Measurements from ENCODE around the gene RPIA. TPM values are rescaled to one million over a fixed set of nuclear protein-coding genes. Genes with fewer than 3 reads are reported as not detected.

Gene RPIA
- polyA plus RNA-seq, 3 donors: 12.4 to 23.1 (median 17.9) TPM

DNA sequence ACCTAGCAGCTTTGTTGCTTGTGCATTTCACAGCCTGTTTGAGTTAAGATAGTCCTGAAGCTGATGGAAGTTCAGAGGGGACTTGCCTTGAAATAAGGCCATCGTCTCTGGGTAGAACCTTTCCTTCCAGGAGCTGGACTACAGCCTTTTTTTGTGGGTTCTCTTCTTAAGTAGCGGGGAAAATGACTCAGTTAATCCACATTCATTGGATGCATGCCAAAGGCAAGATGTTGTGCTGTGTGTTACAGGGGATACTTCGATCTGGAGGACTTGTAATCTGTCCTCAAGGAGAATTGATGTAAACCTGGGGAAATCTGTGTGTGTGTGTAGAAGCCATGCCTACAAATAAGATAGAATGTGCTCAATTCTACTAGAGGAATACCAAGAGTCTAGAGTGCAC is 46.8 kb downstream of the RPIA start:
- H3K27me3 ChIP-seq (ENCODE audit: control insufficient read depth in 2 of 2, insufficient read depth in 2 of 2, low read length in 2 of 2): no peaks in the 10 kb centered on the region
- Mint-ChIP-seq H3K4me3 (no peak overlapping the region), H3K36me3 (peaks cover 70 to 77% of the 10 kb centered on the region in 2 donors), H3K4me1 (no peaks in the 10 kb centered on the region), H3K27ac (peak overlapping the region in 1 of 7 donors; percentile 55), H3K27me3 (ENCODE audit: low read depth in 3 of 3) (peaks cover 0 to 2% (median 0%) of the 10 kb centered on the region in 3 donors), H3K9me3 (peaks cover 0 to 3% (median under 1%) of the 10 kb centered on the region in 7 donors)
- H3K9ac ChIP-seq (ENCODE audit: insufficient read depth, low read length, poor library complexity, severe bottlenecking): no peak overlapping the region
- H3K27ac ChIP-seq (ENCODE audit: low read depth in 1 of 2, low read length in 2 of 2): no peak overlapping the region
- no peak for TF ChIP-seq CTCF (IDR thresholded peaks at IDR 0.05)
- H3K4me3 ChIP-seq (replicated peaks in 1 of 3; ENCODE audit: low read depth in 2 of 3, low read length in 3 of 3): no peak overlapping the region
- H3K4me2 ChIP-seq (replicated peaks; ENCODE audit: extremely low read depth, low read length, poor library complexity, severe bottlenecking): no peak overlapping the region
- H3K4me1 ChIP-seq (ENCODE audit: control insufficient read depth in 1 of 2, insufficient read depth in 2 of 2, low read length in 2 of 2): no peaks in the 10 kb centered on the region
- peaks cover 41 to 90% of the 10 kb centered on the region in 2 donors for H3K36me3 ChIP-seq (replicated peaks in 1 of 2; ENCODE audit: control insufficient read depth in 1 of 2, insufficient read depth in 2 of 2, low read length in 2 of 2)
- no peak for DNase-seq
- WGBS (ENCODE audit: insufficient coverage): 80% methylated on average over 1 of the region's 3 CpGs
- no peaks in the 10 kb centered on the region for H3K9me3 ChIP-seq (replicated peaks in 1 of 2; ENCODE audit: control insufficient read depth in 1 of 2, insufficient read depth in 1 of 2, low read length in 2 of 2)
- intact Hi-C loops (cut with micrococcal nuclease): no loop called here
- H3K79me2 ChIP-seq (ENCODE audit: insufficient read depth, low read length): no peaks in the 10 kb centered on the region
- H2AFZ ChIP-seq (ENCODE audit: insufficient read depth, low read depth, low read length, poor library complexity, severe bottlenecking): no peak overlapping the region
- H4K20me1 ChIP-seq (ENCODE audit: insufficient read depth, low read length): no peaks in the 10 kb centered on the region

DNA sequence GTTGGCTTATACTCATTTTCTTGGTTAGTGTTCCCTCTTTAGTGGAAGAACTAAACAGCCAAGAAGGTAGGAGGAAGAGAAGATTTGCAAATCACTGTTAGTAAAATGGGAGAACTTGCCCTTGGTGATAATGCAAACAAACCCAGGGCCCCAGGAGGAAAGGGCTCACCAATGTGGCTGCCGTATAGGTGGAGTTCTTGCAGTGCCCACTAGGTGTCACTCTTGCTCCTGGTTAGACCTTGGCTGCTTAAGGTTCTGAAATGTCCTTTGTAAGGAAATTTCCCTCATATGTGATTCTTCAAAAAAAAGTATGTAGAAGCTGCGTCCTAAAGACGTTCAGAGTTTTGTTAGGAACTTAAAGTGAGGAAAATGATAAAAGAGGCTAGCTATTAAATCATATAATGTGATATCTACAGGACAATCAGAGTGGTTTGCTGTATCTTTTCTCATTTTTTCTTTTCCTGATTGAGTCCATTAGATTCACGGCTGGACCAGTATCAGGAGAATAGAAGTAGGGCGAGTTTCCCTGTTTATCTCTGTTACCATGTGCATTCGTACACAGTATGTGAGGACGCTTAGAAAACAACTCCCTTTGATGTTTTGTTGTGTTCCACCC is 48.6 kb downstream of the RPIA start:
- no peak overlapping the region for H3K27ac ChIP-seq (ENCODE audit: low read depth in 1 of 2, low read length in 2 of 2)
- H3K27ac Mint-ChIP-seq: no peak overlapping the region
- no peaks in the 10 kb centered on the region for H3K4me1 Mint-ChIP-seq
- intact Hi-C loops (cut with micrococcal nuclease): no loop called here
- 100% methylated on average over 1 of the region's 7 CpGs for WGBS (ENCODE audit: insufficient coverage)
- H3K4me3 Mint-ChIP-seq: no peak overlapping the region
- peaks cover 6 to 12% (median 11%) of the 10 kb centered on the region in 7 donors for H3K9me3 Mint-ChIP-seq
- no peaks in the 10 kb centered on the region for H3K79me2 ChIP-seq (ENCODE audit: insufficient read depth, low read length)
- no peak overlapping the region for H3K9ac ChIP-seq (ENCODE audit: insufficient read depth, low read length, poor library complexity, severe bottlenecking)
- no peaks in the 10 kb centered on the region for H3K27me3 ChIP-seq (ENCODE audit: control insufficient read depth in 2 of 2, insufficient read depth in 2 of 2, low read length in 2 of 2)
- H4K20me1 ChIP-seq (ENCODE audit: insufficient read depth, low read length): no peaks in the 10 kb centered on the region
- peaks cover 0 to 2% (median 0%) of the 10 kb centered on the region in 3 donors for H3K27me3 Mint-ChIP-seq (ENCODE audit: low read depth in 3 of 3)
- H3K4me3 ChIP-seq (replicated peaks in 1 of 3; ENCODE audit: low read depth in 2 of 3, low read length in 3 of 3): no peak overlapping the region
- H3K4me1 ChIP-seq (ENCODE audit: control insufficient read depth in 1 of 2, insufficient read depth in 2 of 2, low read length in 2 of 2): no peaks in the 10 kb centered on the region
- peaks cover 80 to 82% of the 10 kb centered on the region in 2 donors for H3K36me3 Mint-ChIP-seq
- H3K4me2 ChIP-seq (replicated peaks; ENCODE audit: extremely low read depth, low read length, poor library complexity, severe bottlenecking): no peak overlapping the region
- DNase-seq: peak; percentile 28 to 53 (median 48)
- peak; percentile 94 for TF ChIP-seq CTCF (IDR thresholded peaks at IDR 0.05)
- peaks cover 45 to 98% of the 10 kb centered on the region in 2 donors for H3K36me3 ChIP-seq (replicated peaks in 1 of 2; ENCODE audit: control insufficient read depth in 1 of 2, insufficient read depth in 2 of 2, low read length in 2 of 2)
- H2AFZ ChIP-seq (ENCODE audit: insufficient read depth, low read depth, low read length, poor library complexity, severe bottlenecking): no peak overlapping the region
- peaks cover under 1 to 4% of the 10 kb centered on the region in 2 donors for H3K9me3 ChIP-seq (replicated peaks in 1 of 2; ENCODE audit: control insufficient read depth in 1 of 2, insufficient read depth in 1 of 2, low read length in 2 of 2)
